Measurements from ENCODE around the gene KLK11. TPM values are rescaled to one million over a fixed set of nuclear protein-coding genes. Genes with fewer than 3 reads are reported as not detected.

KLK11 gene
- total RNA-seq (2014; rRNA removed; shearing (Covaris generic)), result not detected in 2 replicates
- polyA plus RNA-seq (2014; cell fraction: nucleus; rRNA removed), result not detected in 2 replicates

GRCh38 chr19:51026554-51026831, at the start of gene KLK11:
TSS of gene KLK11 (minus strand) at chr19:51026616. CDS start at chr19:51025631, 985 bp downstream.
- DNase-seq (ENCODE audit: extremely low read depth, low read depth), result no peak

GRCh38 chr19:51075998-51076397, 49.6 kb upstream of the KLK11 start:
- DNase-seq (ENCODE audit: extremely low read depth, low read depth), result no peak

- no peak for DNase-seq (ENCODE audit: extremely low read depth, low read depth)
Measured at GRCh38 chr19:51071095-51071405, 44.6 kb upstream of the KLK11 start.

GRCh38 chr19:51070334-51071094, 44.1 kb upstream of the KLK11 start:
- no peak for DNase-seq (ENCODE audit: extremely low read depth, low read depth)

- DNase-seq (ENCODE audit: extremely low read depth, low read depth), result no peak
Measured at GRCh38 chr19:51066393-51067186, 40.2 kb upstream of the KLK11 start.

GRCh38 chr19:51065221-51065960, 39.0 kb upstream of the KLK11 start:
- no peak for DNase-seq (ENCODE audit: extremely low read depth, low read depth)

- no peak for DNase-seq (ENCODE audit: extremely low read depth, low read depth)
Measured at GRCh38 chr19:51064534-51065220, 38.3 kb upstream of the KLK11 start, which contains the start of gene KLK13. TSS of gene KLK13 (minus strand) at chr19:51065092. CDS start at chr19:51065067, 25 bp downstream.

- no peak for DNase-seq (ENCODE audit: extremely low read depth, low read depth)
Measured at GRCh38 chr19:51063664-51064063, 37.2 kb upstream of the KLK11 start.

GRCh38 chr19:51060973-51061372, 34.6 kb upstream of the KLK11 start:
- DNase-seq (ENCODE audit: extremely low read depth, low read depth), result no peak

GRCh38 chr19:51060336-51060735, 33.9 kb upstream of the KLK11 start:
- DNase-seq (ENCODE audit: extremely low read depth, low read depth), result no peak

- no peak for DNase-seq (ENCODE audit: extremely low read depth, low read depth)
Measured at GRCh38 chr19:51059715-51060114, 33.3 kb upstream of the KLK11 start.

- DNase-seq (ENCODE audit: extremely low read depth, low read depth), result no peak
Measured at GRCh38 chr19:51055866-51056265, 29.4 kb upstream of the KLK11 start.

- DNase-seq (ENCODE audit: extremely low read depth, low read depth), result no peak
Measured at GRCh38 chr19:51047031-51047335, 20.6 kb upstream of the KLK11 start.

- DNase-seq (ENCODE audit: extremely low read depth, low read depth), result no peak
Measured at GRCh38 chr19:51044327-51044726, 17.9 kb upstream of the KLK11 start.

- DNase-seq (ENCODE audit: extremely low read depth, low read depth), result no peak
Measured at GRCh38 chr19:51043497-51043896, 17.1 kb upstream of the KLK11 start.

- DNase-seq (ENCODE audit: extremely low read depth, low read depth), result no peak
Measured at GRCh38 chr19:51040151-51040550, 13.7 kb upstream of the KLK11 start.

GRCh38 chr19:51036519-51036918, 10.1 kb upstream of the KLK11 start:
- no peak for DNase-seq (ENCODE audit: extremely low read depth, low read depth)

GRCh38 chr19:51034704-51035103, 8.3 kb upstream of the KLK11 start, which contains the start of gene KLK12:
TSS of gene KLK12 (minus strand) at chr19:51035002. CDS start at chr19:51034621, 381 bp downstream.
- DNase-seq (ENCODE audit: extremely low read depth, low read depth), result no peak

GRCh38 chr19:51031880-51032225, 5.4 kb upstream of the KLK11 start:
- DNase-seq (ENCODE audit: extremely low read depth, low read depth), result no peak

GRCh38 chr19:51031220-51031879, 4.9 kb upstream of the KLK11 start:
- no peak for DNase-seq (ENCODE audit: extremely low read depth, low read depth)

All from NCI-H460 (cell line).